ENCODE data around the gene PIK3CA. TPM values are rescaled to one million over a fixed set of nuclear protein-coding genes. Genes with fewer than 3 reads are reported as not detected.

The PIK3CA gene
- total RNA-seq, 1 donor from 2014 or later = 28.0 TPM

GRCh38 chr3:179149951-179150350, 1.8 kb downstream of the PIK3CA start:
- Mint-ChIP-seq H3K4me3 (ENCODE audit: unreplicated experiment) (peak overlapping the region; percentile 97), H3K4me1 (ENCODE audit: low read depth, unreplicated experiment) (peaks cover 16% of the 10 kb centered on the region), H3K27me3 (ENCODE audit: low read depth, unreplicated experiment) (no peaks in the 10 kb centered on the region), H3K27ac (ENCODE audit: unreplicated experiment) (peak overlapping the region; percentile 91), H3K9me3 (ENCODE audit: unreplicated experiment) (no peaks in the 10 kb centered on the region), H3K36me3 (ENCODE audit: low read depth, unreplicated experiment) (no peaks in the 10 kb centered on the region)
- TF ChIP-seq EZH2 (IDR thresholded peaks at IDR 0.05; ENCODE audit: insufficient read depth, low read length) (no peak), CTCF (IDR thresholded peaks at IDR 0.05; ENCODE audit: insufficient read depth, low read depth, low read length) (no peak)
- Histone ChIP-seq H3K27me3 (ENCODE audit: insufficient read depth, low read length) (no peaks in the 10 kb centered on the region), H3K9me3 (ENCODE audit: insufficient read depth, low read depth, low read length) (no peaks in the 10 kb centered on the region), H3K4me1 (ENCODE audit: insufficient read depth, low read length) (no peaks in the 10 kb centered on the region), H3K4me2 (ENCODE audit: low read length) (peak overlapping the region; percentile 94), H3K4me3 (ENCODE audit: insufficient read depth, low read depth, low read length) (peak overlapping the region; percentile 97), H3K79me2 (ENCODE audit: insufficient read depth, low read length) (peaks cover 65% of the 10 kb centered on the region), H3K27ac (ENCODE audit: low read depth, low read length) (peak overlapping the region; percentile 88), H2AFZ (ENCODE audit: low read depth, low read length) (peak overlapping the region; percentile 80), H3K9ac (ENCODE audit: low read length) (peak overlapping the region; percentile 89), H3K36me3 (ENCODE audit: insufficient read depth, low read length) (no peaks in the 10 kb centered on the region), H4K20me1 (ENCODE audit: insufficient read depth, low read length) (peaks cover 33% of the 10 kb centered on the region)
- no peak for DNase-seq (ENCODE audit: low read depth)
- FAIRE-seq = no peak

- H3K79me2 ChIP-seq (ENCODE audit: insufficient read depth, low read length) = peaks cover 72% of the 10 kb centered on the region
- no peak for FAIRE-seq
- H3K9ac ChIP-seq (ENCODE audit: low read length) = no peak overlapping the region
- no peak overlapping the region for H3K27ac ChIP-seq (ENCODE audit: low read depth, low read length)
- H3K4me1 ChIP-seq (ENCODE audit: insufficient read depth, low read length) = no peaks in the 10 kb centered on the region
- Mint-ChIP-seq H3K36me3 (ENCODE audit: low read depth, unreplicated experiment) (no peaks in the 10 kb centered on the region), H3K4me3 (ENCODE audit: unreplicated experiment) (peak overlapping the region; percentile 79), H3K4me1 (ENCODE audit: low read depth, unreplicated experiment) (peaks cover 16% of the 10 kb centered on the region), H3K27ac (ENCODE audit: unreplicated experiment) (no peak overlapping the region), H3K27me3 (ENCODE audit: low read depth, unreplicated experiment) (no peaks in the 10 kb centered on the region), H3K9me3 (ENCODE audit: unreplicated experiment) (no peaks in the 10 kb centered on the region)
- TF ChIP-seq EZH2 (IDR thresholded peaks at IDR 0.05; ENCODE audit: insufficient read depth, low read length) = no peak
- no peak for TF ChIP-seq CTCF (IDR thresholded peaks at IDR 0.05; ENCODE audit: insufficient read depth, low read depth, low read length)
- no peaks in the 10 kb centered on the region for H3K36me3 ChIP-seq (ENCODE audit: insufficient read depth, low read length)
- peak overlapping the region; percentile 28 for H3K4me2 ChIP-seq (ENCODE audit: low read length)
- no peak overlapping the region for H2AFZ ChIP-seq (ENCODE audit: low read depth, low read length)
- H4K20me1 ChIP-seq (ENCODE audit: insufficient read depth, low read length) = peaks cover 34% of the 10 kb centered on the region
- no peak for DNase-seq (ENCODE audit: low read depth)
- H3K27me3 ChIP-seq (ENCODE audit: insufficient read depth, low read length) = no peaks in the 10 kb centered on the region
- no peaks in the 10 kb centered on the region for H3K9me3 ChIP-seq (ENCODE audit: insufficient read depth, low read depth, low read length)
- no peak overlapping the region for H3K4me3 ChIP-seq (ENCODE audit: insufficient read depth, low read depth, low read length)
These were observed 2.5 kb downstream of the PIK3CA start for GRCh38 chr3:179150610-179151009.

GRCh38 chr3:179151474-179151873, 3.3 kb downstream of the PIK3CA start:
- no peaks in the 10 kb centered on the region for H3K27me3 ChIP-seq (ENCODE audit: insufficient read depth, low read length)

More at GRCh38 chr3:179151474-179151873, 3.3 kb downstream of the PIK3CA start:
- Histone ChIP-seq H4K20me1 (ENCODE audit: insufficient read depth, low read length) (peaks cover 42% of the 10 kb centered on the region), H3K4me1 (ENCODE audit: insufficient read depth, low read length) (no peaks in the 10 kb centered on the region), H3K9ac (ENCODE audit: low read length) (no peak overlapping the region), H3K4me2 (ENCODE audit: low read length) (no peak overlapping the region), H3K9me3 (ENCODE audit: insufficient read depth, low read depth, low read length) (no peaks in the 10 kb centered on the region), H2AFZ (ENCODE audit: low read depth, low read length) (no peak overlapping the region), H3K4me3 (ENCODE audit: insufficient read depth, low read depth, low read length) (no peak overlapping the region), H3K79me2 (ENCODE audit: insufficient read depth, low read length) (peaks cover 81% of the 10 kb centered on the region), H3K36me3 (ENCODE audit: insufficient read depth, low read length) (no peaks in the 10 kb centered on the region), H3K27ac (ENCODE audit: low read depth, low read length) (no peak overlapping the region)
- no peak for FAIRE-seq
- Mint-ChIP-seq H3K4me1 (ENCODE audit: low read depth, unreplicated experiment) (peaks cover 22% of the 10 kb centered on the region), H3K9me3 (ENCODE audit: unreplicated experiment) (no peaks in the 10 kb centered on the region), H3K27me3 (ENCODE audit: low read depth, unreplicated experiment) (no peaks in the 10 kb centered on the region), H3K27ac (ENCODE audit: unreplicated experiment) (no peak overlapping the region), H3K4me3 (ENCODE audit: unreplicated experiment) (peak overlapping the region; percentile 3), H3K36me3 (ENCODE audit: low read depth, unreplicated experiment) (no peaks in the 10 kb centered on the region)
- TF ChIP-seq EZH2 (IDR thresholded peaks at IDR 0.05; ENCODE audit: insufficient read depth, low read length) = no peak
- no peak for TF ChIP-seq CTCF (IDR thresholded peaks at IDR 0.05; ENCODE audit: insufficient read depth, low read depth, low read length)
- DNase-seq (ENCODE audit: low read depth) = no peak
